ENCODE measurements around the gene MEGF6.

Gene MEGF6

DNA sequence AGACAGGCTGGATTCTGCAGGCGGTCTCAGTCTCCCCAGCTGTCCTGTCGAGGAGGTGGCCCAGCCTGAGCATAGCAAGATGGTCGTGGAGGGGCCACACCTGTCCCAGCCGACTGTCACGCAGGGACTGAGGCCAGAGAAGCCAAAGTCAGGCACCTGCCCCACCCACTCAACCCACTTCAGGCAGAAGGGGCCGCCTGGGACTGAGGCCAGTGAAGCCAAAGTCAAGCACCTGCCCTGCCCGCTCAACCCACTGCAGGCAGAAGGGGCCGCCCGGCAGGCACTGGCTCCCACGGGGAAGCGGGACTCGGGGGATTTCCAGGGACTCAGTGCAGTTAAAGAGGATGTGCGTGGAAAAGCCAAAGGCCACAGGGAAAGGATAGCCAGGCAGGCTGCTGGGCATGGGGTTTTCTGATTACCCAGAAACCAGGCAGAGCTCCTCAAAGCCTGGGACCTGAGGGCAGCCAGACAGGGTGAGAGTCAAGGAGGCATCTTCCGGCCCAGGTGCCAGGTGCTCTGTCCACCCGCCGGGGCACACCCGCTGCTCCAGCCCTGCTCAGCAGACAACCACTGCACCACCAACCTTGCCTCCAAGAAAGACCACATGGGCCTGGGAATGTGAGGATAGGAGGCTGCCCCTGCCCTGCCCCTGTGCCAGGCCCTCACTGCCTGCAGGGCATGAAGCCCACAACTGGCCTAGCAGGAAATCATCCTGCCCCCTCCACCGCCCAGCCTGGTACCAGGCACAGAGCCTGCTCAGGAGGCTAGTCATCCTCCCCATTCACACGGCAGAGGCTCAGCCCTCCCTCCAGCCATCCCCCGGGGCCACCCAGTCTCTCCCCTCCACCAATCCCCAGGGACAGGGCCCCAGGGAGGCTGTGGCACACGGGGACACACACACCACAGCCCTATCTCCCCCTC lies 41.0 kb downstream of the MEGF6 start:
- no peak for DNase-seq

DNA sequence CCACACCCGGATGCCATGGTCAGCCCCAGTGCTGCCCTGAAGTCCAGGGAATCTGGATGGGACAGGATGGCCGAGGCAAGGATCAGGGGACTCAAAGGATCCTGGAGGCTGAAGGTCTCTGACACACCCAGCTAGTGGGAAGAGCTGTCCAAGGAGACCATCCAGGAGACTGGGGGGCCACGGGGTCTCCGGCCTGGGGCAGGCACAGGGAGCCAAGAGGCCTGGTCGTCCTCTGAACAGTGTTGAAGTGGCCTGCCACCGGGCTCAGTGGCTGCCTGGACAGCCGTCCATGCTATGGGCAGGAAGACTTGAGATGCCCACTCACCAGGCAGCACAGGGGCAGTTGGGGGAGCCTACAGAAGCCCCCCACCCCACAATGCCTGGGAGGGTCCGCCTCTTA lies 41.9 kb downstream of the MEGF6 start:
- DNase-seq = no peak

DNA sequence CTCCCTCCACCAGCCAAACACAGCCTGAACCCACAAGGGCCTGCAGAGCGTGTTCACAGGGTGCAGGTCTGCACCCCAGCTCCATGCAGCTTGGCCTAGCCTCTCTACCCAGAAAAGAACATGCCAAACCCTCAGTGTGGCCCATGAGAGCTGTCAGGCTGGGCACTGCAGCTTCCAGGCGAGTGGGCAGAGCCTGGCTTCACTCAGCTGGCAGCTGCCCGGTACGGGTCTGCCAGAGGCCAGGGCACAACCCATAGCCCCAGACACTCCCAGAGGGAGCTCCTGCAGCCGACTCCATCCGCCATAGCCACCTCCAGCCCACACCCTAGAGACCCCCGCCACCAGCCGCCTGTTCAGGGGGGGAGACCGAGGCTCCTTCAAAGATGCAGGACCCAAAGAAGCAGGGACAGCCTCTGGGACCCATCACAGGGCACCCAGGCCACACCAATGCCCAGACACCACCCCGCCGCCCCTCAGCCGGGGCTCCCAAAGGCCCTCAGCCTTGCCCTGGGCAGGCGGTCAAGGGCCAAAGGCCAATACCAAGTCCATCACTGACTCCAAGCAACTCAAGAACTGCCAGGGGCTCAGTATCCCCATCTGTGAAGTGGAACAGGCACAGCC lies 42.4 kb downstream of the MEGF6 start:
- DNase-seq = no peak

DNA sequence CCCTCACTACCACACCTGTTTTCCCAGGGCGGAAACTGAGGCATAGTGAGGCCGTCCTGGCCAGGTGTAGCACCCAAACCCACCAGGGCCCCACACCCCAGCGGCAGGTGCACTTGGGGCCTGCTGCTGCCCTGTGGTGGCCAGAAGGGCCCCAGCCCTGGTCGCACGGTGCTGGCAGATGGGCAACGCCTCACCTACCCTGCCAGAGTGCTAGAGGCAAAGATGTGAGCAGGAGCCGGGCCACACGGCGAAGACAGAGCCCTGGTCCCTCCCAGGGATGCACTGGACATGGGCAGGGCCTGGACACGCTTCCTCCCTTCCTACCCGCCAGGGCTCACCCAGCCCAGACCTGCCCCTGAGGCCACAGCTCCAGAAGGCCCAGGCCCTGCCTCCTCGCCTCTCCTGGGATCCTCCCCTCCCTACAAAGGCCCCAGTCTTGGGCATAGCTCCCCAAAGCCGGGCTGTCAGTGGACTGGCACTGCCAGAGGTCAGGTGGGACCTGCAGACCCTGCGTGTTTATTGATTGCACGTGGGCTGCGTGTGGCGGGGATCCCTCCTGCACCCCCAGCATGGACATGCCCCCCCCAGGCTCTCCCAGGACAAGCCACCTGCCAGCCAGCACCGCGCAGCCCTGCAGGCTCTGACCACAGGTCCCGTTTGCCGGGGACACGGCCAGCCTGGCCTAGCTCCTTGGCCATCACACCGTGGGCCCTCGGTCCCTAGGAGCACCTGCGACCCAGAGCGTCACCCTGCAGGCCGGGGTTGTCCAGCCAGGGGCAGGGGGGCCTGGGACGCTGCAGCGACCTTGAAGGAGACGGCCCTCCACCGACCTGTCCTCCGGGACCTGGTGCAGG lies 44.1 kb downstream of the MEGF6 start:
- no peak for DNase-seq

DNA sequence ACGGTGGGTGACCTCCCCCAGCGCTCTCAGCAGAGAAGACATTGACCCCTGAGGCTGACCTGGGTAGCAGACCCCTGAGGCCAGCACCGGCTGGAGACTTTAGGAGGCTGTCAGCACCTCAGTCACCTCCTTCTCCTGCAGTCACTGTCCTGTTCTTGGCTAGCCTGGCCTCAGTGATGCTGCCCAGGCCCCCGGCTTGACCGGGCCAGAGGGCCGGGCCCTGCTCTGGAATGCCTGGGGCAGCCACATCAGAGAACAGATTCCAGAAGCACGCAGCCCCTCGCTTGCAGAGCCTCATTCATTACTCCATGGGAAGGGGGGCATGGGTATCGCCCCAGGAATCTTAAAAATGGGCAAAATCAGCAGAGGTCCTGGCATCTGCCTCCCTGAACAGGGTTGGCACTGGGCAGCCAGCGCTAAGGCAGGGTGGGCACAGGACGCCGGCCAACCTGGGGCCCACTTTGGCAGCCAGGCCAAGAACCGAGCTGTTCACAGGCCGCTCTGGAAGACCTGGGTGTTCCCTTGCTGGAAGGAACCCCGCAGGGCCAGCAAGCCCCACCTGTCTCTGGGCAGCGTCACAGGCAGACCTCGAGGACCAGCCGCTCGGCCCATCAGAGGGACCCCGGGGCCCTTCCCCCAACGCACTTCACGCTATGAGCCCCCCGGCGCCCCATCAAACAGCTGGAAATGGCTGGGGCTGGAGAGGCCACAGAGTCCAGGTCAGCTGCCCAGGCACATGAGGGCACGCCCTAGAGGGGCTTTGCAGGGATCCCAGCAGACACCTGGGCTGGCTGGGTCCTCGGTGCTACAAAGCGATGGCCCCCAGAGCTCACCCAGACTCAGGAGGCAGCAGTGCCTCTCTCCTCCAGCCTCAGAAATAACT lies 45.1 kb downstream of the MEGF6 start:
- no peak for DNase-seq

DNA sequence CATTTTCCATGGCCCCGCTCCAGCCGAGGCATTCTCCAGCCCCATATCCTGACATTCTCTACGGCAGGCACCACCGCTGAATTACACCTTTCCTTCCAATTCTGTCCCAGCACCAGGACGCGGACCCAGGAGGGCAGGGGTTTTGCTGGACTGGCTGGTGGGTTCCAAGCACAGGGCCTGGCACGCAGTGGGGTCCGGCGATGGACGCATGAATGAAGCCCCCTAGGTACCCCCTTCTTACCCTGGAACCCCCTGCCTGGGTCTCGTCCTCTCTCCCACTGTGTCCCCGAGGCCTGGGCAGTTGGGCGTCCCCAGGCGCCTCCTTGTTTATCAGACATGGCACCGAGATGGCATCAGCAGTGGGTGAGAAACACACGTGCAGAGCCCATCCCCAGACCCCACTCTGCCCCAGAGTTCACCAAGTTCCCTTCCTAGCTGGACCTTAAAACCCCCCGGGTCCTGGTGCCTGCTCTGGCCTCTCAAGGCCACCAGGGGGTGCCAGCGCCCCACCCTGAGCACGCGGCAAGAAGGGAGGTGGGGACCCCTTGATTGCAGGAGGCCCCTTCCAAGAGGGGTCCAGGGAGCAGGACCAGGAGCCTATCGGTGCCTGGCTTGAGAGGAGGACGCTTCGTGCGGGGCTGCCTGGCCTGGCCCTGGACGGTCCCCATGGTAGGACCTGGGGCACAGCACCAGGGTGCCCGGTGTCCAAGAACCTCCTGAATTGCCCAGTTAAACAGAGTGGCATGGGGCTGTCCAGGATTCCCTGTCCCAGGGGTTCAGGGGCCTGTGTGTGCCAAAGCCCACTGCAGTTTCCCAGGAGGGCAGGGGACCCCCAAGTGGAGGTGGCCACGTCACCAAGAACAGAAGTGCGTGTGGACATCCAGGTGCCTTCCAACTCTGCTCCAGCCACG lies 46.1 kb downstream of the MEGF6 start:
- DNase-seq = no peak

DNA sequence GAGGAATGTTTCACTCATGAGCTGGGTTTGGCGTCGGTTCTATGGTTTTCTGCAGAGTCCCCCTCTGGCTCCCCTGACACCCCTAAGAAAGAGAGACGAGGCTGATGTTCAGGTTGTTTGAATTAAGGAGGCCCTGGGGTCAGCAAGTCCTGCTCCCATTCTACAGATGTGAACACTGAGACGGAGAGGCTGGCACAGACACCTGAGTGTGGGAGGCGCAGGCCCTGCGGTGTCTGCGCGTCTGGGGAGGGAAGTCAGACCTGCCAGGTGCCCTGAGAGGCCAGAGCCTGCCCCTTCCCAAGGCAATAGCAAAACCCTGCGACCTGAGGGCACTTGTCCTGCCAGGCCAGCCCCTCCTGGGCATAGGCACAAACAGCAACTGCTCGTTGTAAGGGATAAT lies 47.7 kb downstream of the MEGF6 start:
- no peak for DNase-seq

DNA sequence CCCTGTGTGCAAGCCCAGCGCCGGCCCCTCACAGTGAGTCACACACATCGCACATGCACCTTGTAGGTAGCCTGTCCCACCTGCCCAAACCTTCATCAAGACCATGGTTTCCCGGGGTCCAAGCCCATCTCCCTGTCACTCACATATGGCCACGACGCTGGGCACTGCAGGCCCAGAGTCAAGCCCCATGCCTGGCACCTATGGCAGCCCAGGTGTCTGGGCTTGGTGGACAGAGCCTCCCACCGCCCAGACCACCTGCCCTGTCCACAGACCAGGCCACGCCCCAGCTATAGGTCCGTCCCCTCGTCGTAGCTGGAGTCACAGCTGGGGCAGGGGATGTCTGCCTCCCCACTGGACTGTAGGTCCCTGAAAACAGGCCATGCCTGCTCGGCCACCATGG lies 48.2 kb downstream of the MEGF6 start:
- no peak for DNase-seq

DNA sequence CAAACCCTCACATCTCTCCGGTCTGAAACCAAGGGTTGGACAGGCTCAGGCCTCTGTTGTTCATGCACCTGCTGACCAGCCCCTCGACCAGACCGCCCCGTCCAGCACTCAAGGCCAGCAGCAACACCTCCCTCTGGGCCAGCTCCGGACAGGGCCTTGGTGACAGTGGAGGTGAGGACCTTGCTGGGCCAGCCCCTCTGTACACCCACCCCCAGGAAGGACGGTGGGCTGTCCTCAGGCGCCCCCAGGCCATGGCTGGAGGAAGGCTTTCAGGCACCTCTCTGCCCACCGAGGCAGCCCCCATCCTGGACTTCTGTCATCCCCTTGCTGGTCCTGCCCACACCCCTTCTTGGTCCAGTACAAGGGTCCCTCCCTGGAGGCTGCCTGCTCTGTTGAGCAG lies 48.6 kb downstream of the MEGF6 start:
- no peak for DNase-seq

DNA sequence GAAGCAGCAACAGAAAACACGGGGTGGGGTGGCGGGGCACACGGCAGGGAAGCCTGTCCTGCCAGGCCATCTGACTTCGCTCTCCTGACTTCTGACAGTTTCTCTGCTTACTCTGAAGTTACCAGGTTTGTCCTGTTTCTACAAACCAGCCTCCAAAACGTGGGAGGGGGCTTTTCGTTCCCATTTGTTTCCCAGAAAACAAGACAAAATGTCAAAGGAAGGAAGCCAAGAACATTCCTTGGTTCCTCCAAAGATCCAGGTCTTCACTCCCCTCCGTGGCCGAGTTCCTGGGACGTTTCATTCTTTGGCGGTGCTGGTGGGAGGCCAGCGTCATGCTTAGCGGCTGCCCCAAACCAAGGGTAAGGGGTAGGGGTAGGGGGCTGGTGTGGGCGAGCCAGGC lies 49.6 kb downstream of the MEGF6 start:
- no peak for DNase-seq

DNA sequence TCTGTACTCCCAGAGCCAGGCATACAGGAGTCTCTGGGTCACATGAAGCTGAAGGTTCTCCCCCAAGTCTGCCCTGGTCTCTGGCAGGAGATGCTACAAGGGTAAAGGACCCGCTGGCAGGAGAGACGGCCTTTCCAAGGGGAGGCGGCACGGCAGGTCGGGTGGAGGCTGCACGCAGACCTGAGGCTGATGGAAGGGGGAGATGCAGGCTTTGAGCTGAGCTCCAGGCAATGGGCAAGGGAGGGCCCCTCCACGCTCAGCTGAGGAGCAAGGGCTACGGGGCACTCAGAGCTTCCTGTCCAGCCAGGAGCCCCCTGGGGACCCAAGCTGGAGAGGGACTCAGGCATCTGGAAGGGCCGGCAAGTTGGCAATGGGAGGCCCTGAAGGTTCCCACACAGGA lies 50.3 kb downstream of the MEGF6 start:
- DNase-seq = no peak

DNA sequence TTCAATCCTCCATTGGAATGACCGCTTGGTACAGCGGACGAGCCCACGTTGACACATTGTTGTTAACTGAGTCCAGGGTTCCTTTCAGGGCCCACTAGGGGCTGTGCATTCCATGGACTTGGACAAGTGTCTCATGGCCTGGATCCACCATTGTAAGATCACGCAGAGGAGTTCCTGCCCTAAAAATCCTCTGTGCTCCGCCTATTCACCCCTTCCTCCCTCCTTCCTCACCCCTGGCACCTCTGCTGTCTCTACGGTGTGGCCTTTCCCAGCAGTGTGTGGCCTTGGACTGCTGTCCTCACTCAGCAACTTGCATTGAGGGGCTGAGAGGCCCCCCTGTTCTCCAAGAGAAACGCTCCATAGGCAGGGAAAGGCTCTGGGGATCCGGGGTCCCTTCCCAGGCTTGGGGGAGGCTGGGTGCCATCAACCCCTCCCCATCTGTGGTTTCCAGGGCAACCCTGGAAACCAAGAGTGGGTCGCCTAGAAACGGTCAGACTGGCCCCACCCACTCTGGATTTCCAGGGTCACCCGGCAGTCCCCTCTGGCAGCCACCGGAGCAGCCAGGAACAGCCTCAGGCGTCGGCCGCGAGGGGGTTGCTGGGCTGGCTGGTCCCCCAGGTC lies 50.9 kb downstream of the MEGF6 start:
- DNase-seq = no peak

DNA sequence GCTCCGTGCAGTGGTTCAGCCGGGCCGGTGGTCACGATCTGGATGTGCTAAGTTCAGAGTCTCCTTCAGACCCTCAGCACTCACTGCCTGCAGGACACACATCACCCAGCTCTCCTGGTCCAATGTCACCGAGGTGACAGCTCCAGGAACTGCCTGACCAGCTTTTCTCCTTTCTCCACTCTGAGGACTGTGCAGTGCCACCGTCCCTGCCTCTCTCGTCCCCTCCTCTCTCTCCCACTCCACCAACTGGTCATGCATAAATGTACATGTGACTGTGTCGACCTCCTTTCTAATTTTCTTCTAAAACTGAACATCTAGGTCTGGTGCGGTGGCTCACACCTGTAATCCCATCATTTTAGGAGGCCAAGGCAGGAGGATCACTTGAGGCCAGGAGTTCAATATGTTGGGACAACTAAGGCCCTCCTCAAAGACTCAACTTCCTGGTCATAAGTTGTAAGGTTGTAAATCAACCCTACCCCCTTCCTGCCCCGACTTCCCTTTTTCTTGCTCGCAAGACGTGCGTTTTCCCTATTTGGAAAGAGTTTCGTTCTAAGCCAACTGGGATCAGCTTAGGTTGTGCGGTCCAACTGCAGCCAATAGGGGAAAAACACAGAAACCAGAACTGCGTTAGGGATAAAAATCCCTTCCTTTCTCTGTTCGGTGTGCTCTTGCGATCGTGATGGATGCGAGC lies 53.1 kb downstream of the MEGF6 start:
- DNase-seq = no peak

DNA sequence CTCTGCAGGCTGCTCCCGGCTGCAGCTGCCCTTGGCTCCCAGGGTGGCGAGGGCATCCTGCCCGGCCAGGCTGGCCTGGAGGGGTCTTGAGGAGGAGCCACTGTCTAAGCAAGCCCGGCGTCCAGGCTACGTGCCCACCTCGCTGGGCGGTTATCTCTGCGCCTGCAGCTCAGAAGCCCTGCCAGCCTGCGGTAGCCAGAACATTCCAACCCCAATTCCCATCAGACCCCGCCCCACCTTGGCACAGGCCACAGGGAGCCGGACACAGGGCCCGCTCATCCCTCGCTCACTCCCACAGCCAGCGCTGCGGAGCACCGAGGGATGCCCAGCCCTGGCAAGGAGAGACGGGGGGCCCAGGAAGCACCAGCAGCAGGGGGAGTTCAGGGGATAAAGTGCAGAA lies 53.9 kb downstream of the MEGF6 start:
- no peak for DNase-seq

DNA sequence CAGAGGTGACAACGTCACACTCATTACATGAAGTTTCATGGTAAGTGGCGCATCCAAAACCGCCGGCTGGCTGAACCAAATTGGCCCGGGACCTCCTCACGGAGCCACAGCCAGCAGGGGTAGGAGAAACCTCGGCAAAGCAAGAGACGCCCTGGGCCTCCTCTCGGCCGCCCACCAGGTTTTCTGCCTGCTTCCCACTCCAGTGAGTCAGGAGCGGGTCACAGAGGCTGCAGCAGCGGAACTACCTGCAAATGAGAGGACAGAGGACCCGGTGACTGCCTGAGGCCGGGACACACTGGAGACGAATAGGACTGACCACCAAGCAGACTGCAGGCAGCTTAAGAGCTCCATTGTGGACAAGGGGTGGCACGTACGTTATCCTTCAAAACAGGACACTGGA lies 55.0 kb downstream of the MEGF6 start:
- DNase-seq = no peak

DNA sequence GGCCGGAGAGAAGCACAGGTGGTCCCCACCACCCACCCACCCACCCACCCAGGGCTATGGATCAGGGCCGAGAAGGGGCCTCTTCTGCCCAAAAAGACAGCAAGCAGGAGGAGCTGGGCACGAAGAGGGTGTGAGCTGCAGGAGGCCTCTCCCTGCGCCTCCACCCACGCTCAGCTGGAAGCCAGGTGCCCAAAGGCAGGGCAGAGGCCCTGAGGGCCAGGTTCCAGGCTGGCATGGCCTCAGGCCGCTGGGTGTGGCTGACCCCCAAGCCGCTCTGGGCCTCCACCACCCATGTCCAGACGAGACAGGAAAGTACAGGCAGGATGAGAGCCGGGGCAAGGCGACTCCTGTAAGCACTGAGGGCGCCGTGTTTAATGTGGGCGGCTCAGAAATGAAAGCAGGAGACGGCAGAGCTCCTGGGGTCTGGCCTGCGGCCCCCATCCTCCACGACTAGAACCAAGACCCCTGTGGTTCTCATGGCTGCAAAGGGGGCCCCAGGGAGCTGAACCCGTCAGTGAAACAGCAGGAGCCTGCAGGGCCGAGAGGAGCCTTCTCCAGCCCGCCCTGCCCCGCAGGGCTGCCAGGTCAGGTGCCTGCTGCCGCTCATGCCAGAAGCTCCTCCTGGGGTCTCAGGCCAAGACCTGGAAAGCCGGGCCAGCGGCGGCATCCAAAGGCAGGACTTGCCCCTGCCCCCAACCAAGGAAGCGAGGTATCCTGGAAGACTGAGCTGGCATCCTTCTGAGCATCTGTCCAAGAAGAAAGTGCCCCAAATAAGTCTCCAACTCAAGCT lies 56.0 kb downstream of the MEGF6 start:
- no peak for DNase-seq

DNA sequence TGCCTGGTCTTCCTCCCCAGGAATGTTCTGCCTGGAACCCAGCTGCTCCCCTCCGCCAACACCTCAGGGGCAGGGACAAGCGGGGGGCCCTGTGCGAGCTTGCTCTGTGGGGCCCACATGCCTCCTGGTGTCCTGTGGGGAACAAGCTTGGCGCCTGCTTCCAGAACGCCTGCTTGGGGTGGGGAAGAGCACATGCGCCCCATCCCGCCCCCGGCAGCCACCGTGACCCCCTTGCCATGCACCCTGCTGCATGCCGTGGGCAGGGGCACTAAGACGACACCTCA lies 57.4 kb downstream of the MEGF6 start:
- no peak for DNase-seq

DNA sequence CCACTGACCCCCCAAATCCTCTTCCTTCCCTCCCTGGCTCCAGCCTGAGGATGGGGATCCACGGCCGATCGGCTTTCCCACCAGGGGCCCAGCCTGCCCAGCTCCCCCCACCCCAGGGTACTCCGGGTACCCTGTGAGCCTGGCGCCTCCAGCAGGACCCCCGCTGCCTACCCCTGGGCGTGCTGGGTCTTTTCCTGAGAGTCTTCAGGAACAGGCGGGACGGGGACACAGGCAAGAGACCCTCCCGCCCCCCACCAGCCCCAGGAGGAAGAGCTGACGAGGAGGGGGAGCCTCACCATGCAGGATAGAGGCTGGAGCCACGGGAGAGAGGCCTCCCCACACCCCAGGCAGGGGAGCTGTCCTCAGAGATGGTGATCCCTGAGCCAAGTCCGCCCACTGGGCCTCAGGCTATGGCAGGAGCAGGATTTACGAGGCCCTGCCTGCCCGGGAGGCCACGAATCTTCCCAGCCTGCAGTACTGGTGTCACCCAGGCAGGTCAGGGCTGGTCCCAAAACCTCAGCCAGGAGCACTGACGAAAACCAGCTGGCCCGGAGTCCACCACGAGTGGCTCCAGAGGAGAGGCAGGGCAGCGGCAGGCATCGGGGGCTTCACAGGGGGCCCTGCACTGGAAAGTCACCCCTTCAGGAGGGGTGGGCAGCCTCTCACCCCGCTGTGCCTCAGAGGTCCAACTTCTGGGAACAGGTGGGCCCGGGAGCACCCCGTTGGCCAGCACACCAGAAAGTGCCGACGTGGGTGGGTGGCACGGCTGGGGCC lies 58.0 kb downstream of the MEGF6 start:
- no peak for DNase-seq

DNA sequence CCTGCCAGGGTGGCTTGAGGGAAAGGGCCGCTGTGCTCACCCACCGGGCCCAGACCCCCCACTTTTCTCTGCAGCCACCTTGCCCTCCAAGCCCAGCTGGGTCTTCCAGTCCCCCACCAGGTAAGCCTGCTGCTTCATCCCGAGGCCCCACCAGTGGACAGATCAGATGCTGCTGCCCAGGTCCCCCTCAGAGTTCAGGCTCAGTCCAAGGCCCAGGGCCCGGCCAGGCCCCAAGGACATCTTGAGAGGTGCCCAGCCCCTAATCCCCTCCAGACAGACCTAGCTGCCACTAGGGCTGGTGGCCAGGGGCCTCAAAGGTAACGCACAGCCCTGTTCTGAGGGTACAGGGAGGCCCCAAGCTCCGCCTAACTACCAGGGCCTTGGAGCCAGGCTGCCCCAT lies 58.6 kb downstream of the MEGF6 start:
- DNase-seq = no peak

Measured in activated gamma-delta T cell (primary cell).